ENCODE data around the gene ZNF385B.

The ZNF385B gene

DNA sequence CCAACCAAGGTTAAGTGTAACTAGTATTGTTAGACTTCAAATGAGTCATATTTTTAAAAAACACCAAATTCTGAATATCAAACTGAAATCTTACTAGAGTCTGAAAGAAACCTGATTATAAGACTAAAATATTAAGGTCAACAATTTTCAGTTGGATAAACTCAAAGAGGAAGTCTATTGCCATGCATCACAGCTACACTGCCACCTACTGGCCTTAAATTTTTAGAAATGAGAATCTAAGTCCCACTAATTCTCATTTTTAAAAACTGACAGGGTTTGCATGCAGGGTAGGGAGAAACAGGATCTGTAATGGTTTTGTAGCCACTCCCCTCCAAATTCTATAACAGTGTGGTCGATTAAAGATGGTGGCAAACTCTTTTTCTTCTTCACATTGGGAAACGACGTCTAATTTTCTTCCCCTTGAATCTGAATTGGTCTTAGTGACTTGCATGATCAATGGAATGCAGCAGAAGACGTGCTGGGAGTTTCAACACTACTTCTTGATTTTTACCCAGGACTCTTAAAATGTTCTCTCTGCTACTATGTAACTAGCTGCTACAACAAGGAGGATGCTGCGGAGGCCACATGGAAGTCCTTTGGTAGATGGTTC is 420.7 kb downstream of the ZNF385B start:
- DNase-seq (ENCODE audit: low read depth): no peak

- DNase-seq (ENCODE audit: low read depth): no peak
Measured at GRCh38 chr2:179438654-179439053, 422.8 kb downstream of the ZNF385B start.

GRCh38 chr2:179437430-179437829 is 424.0 kb downstream of the ZNF385B start:
- DNase-seq (ENCODE audit: low read depth): no peak

DNA sequence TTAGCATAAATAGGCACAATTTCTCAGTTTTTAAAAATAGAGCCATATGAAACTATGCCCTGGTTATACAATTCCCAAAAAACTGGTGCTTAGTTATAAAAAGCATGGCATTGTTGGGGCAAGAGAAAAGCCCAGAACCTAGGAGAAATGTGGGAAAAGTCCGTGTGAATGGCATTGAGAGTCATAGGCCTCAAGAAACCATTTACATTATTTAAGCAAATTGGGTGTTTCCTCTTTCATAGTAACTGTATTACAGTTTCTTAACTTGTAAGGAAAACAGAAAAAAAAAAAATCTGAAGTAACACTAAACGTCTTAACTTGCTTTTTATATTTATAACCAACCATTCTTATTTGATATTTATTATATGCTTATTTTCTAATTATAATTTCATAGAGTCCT is 425.8 kb downstream of the ZNF385B start:
- DNase-seq (ENCODE audit: low read depth): no peak

DNA sequence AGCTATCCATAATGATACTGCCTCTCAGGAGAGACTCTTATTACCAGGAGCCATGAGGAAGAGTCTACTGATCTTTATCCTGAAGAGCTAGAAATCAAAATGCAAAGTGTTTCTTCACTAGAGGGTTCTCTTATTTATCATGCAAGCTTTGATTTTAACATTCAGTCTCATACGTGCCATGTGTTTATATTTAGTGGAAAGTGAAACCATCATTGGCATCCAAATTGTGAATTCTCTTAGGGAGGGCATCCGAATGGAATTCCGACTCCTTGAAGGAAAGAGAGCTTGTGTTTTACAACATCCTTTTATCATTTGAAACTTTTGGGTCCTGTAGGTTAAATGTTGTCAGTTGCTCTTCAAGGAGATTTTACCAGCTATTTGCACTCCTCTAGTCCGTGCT is 426.4 kb downstream of the ZNF385B start:
- DNase-seq (ENCODE audit: low read depth): no peak

- DNase-seq (ENCODE audit: low read depth): no peak
Measured at GRCh38 chr2:179434357-179434756, 427.1 kb downstream of the ZNF385B start.

DNA sequence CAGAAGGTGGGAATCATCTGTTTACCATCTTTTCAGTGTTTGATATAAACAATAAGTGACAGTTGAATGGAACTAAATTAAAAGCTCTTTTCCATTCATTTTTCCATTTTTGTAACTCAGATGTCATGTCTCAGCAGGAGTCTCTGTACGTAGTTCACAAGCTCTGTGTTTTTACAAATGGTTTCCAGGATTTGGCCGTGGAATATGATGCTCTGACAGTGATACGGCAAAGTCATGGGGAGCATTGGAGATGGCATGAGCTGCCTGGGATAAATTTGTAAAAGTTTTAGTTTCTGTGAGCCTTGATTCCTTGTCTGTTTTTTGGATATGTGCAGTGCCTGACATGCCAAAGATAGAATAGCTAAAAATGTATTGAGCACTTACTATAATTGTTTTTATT is 428.7 kb downstream of the ZNF385B start:
- no peak for DNase-seq (ENCODE audit: low read depth)

GRCh38 chr2:179429597-179429996 is 431.8 kb downstream of the ZNF385B start:
- DNase-seq (ENCODE audit: low read depth): no peak

GRCh38 chr2:179429060-179429471 is 432.3 kb downstream of the ZNF385B start:
- no peak for DNase-seq (ENCODE audit: low read depth)

DNA sequence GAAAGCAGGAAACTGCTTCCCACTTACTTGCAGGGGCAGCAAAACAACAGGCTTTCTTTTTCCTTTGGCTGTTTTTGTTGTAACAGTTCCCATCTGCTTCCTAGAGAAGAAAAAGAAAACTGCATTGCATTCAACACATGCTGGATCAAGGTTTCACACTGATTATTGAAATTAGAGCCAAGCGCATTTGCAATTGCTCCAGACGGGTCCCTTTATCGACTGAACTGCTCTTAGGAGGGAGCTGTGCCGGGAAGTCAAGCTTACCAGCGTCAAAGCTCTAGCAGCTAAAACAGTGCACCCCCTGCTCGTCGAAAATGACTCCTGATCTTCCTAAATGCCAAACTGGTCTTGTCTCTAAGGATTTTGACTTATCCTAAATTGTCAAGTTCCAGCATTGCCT is 432.8 kb downstream of the ZNF385B start:
- DNase-seq (ENCODE audit: low read depth): no peak

GRCh38 chr2:179427065-179427464 is 434.3 kb downstream of the ZNF385B start:
- no peak for DNase-seq (ENCODE audit: low read depth)

GRCh38 chr2:179424571-179424970 is 436.8 kb downstream of the ZNF385B start:
- no peak for DNase-seq (ENCODE audit: low read depth)

- DNase-seq (ENCODE audit: low read depth): no peak
Measured at GRCh38 chr2:179422037-179422643, 439.3 kb downstream of the ZNF385B start.

DNA sequence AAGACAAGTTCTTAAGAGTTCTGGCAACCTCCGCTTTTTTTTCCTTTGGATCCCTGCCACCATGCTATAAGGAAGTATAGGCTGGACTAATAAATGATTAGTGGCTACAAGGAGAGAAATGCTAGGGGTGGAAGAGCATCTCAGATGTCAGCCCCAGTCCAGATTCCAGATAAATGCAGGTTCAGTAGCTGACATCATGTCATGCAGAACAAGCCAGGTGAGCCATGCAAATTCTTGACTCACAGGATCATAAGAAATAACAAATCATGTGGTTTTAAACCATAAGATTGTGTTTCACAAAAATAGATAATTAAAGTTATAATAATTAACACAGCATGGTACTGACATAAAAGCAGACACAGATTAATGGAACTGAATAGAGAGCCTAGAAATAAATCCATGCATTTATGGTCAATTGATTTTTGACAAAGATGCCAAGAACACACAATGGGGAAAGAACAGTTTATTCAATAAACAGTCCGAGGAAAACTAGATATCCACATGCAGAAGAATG is 443.9 kb downstream of the ZNF385B start:
- no peak for DNase-seq (ENCODE audit: low read depth)

DNA sequence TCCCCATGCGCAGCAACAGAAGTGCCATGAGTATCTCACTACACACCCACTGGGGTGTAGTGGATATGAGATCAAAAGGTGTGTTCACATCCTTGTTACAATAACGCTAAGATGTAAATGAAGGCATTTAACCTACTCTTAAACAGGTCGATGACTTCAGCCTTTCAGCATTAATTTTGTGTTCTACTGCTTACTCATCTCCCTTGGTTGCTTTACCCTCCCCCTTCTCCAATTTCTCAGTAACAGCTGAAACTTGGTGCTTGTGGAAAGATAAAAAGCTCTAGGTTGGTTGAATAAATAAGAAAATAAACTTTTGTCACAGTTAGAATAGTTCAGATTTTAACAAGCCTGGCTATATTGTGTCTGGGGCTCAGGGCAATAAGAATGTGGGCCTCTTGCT is 449.3 kb downstream of the ZNF385B start:
- DNase-seq (ENCODE audit: low read depth): no peak

DNA sequence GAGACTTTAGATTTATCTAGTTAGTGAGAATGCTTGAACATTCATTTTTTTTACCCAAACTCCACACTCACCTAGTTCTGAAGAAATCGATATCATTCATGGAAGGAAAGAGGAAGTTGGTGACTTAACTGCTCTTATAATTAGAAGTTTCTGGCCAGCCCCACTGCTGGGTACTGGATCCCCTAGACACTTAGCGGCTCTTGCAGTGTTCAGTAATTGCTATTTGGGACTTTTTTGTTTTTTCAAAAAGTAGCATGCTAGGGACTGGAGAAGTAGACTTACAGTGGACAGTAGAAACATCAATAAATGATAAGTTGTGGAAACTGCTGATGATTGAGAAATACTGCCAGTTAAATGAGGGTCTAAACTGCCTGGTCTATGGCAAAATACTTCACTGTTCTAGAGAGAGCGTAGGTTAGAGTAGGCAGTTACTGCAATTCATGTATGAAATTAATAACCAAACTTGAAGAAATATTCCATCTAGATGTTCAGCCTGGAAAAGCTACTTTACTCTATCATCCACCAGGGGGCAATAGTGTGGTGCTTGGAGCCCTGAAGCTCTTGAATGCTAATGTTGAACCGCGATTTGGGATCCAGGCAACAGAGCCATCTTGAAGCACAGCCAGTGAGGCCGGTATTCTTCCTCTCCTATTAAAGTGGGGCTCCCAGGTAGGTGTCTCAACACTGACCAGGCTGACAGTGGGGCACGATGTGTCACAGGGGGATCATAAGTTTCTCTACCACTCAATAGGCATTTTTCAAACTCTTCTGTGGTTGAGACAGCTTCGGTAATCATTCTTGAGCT is 450.7 kb downstream of the ZNF385B start:
- DNase-seq (ENCODE audit: low read depth): no peak

DNA sequence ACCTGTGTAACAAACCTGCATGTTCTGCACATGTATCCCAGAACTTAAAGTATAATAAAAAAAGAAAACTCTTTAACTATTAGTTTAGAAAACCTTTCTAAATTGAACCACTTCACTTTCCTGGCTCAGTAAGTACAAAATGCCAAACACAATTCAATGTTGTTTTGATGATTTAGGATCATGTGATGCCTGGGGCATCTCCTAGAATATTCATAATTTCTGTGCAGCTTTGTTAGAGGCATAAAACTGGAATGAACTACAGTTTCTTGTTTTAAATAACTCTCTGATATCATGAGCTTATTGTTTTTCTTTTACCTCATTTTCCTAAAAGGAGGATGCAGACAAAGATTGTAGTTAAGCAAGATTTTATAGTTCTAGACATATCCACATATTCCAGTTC is 457.8 kb downstream of the ZNF385B start:
- DNase-seq (ENCODE audit: low read depth): no peak

DNA sequence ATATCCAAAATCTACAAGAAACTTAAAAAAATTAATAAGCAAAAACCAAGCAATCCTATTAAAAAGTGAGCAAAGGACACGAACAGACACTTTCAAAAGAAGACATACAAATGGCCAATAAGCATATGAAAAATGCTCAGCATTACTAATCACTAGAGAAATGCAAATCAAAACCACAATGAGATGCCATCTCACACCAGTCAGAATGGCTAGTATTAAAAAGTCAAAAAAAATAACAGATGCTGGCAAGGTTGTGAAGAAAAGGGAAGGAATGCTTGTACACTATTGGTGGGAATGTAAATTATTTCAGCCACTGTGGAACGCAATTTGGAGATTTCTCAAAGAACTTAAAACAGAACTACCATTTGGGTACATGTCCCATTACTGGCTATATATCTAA is 467.9 kb downstream of the ZNF385B start:
- no peak for DNase-seq (ENCODE audit: low read depth)

Data from T-helper 22 cell (primary cell).